HepG2 (cell line): ENCODE measurements around the gene EMILIN3. TPM values are rescaled to one million over a fixed set of nuclear protein-coding genes. Genes with fewer than 3 reads are reported as not detected.

Source experiments
- JDP2 ChIP-seq: sonication (generic); formaldehyde crosslinking; IDR thresholded peaks from 2 replicates; pipeline ENCODE4 v1.8.1; 2022; ENCODE audit warnings: missing genetic modification reagents, borderline replicate concordance
- KLF13 ChIP-seq: sonication (generic); formaldehyde crosslinking; IDR thresholded peaks from 2 replicates; pipeline ENCODE4 v1.4.0; 2020; ENCODE audit warnings: mild to moderate bottlenecking, missing genetic modification reagents
- PRMT3 ChIP-seq: sonication (generic); formaldehyde crosslinking; IDR thresholded peaks from 2 replicates; pipeline ENCODE4 v1.8.1; 2022; ENCODE audit warnings: low read depth, mild to moderate bottlenecking, moderate library complexity, missing genetic modification reagents, borderline replicate concordance
- RBFOX2 ChIP-seq: fragments of 200-400 bp; formaldehyde crosslinking; IDR thresholded peaks from 2 replicates; pipeline ENCODE4 v1.6.1; 2017; ENCODE audit warnings: low read depth, mild to moderate bottlenecking, low read length
- ZMYM3 ChIP-seq: sonication (generic); formaldehyde crosslinking; IDR thresholded peaks from 2 replicates; pipeline ENCODE4 v1.5.1; 2020; ENCODE audit warnings: mild to moderate bottlenecking, missing genetic modification reagents
- ZNF362 ChIP-seq: sonication (generic); formaldehyde crosslinking; IDR thresholded peaks from 2 replicates; pipeline ENCODE4 v1.4.0; 2020; ENCODE audit warnings: missing genetic modification reagents, mild to moderate bottlenecking, borderline replicate concordance
- ZNF589 ChIP-seq: sonication (generic); formaldehyde crosslinking; conservative IDR thresholded peaks from 2 replicates; pipeline ENCODE4 v1.8.0; 2022; ENCODE audit warnings: mild to moderate bottlenecking, moderate library complexity, missing genetic modification reagents
- ZNF7 ChIP-seq: IDR thresholded peaks from 2 replicates; pipeline ENCODE4 v1.6.1; 2016; ENCODE audit warnings: missing biosample characterization, missing genetic modification reagents
- ZNF879 ChIP-seq: sonication (generic); formaldehyde crosslinking; IDR thresholded peaks from 2 replicates; pipeline ENCODE4 v1.8.1; 2023; ENCODE audit warnings: missing genetic modification reagents
- polyA plus RNA-seq, 8 experiments: library from polyadenylated mRNA; depleted of rRNA in 3 of 8; stranded (reverse) in 7 of 8; unstranded in 1 of 8; fragments of >200 nt; fragmentation: Illumina TruSeq in 4 of 8; extraction: Trizol in 4 of 8; gene quantifications; 2 replicates each; pipeline versions ENCODE4 v1.2.1 to v1.2.3, GENCODE V29; 2011 to 2016; ENCODE audit warnings: low read depth in 4 of 8, missing spikeins in 1 of 8, mixed read lengths in 1 of 8; ENCODE audit not compliant: insufficient read depth in 1 of 8
- total RNA-seq, 5 experiments: library from RNA; depleted of rRNA; stranded (reverse); fragments of >200 nt; fragmentation: Illumina TruSeq; extraction: Trizol; gene quantifications; 2 replicates each; pipeline ENCODE4 v1.2.3, GENCODE V29; 2016; ENCODE audit warnings: low read depth in 1 of 5
- TF ChIP-seq, protein P1 (sequence below): sonication (generic); formaldehyde crosslinking; IDR thresholded peaks from 2 replicates; pipeline ENCODE4 v1.5.0; 2020; ENCODE audit warnings: mild to moderate bottlenecking, missing genetic modification reagents
- TF ChIP-seq, protein P2 (sequence below): sonication (generic); formaldehyde crosslinking; conservative IDR thresholded peaks from 2 replicates; pipeline ENCODE4 v1.8.0; 2022; ENCODE audit warnings: low read depth, missing genetic modification reagents
- TF ChIP-seq, protein P3 (sequence below): sonication (generic); formaldehyde crosslinking; IDR thresholded peaks from 2 replicates; pipeline ENCODE4 v1.8.0; 2022; ENCODE audit warnings: missing genetic modification reagents, mild to moderate bottlenecking, borderline replicate concordance
- TF ChIP-seq, protein P4 (sequence below): sonication (generic); formaldehyde crosslinking; IDR thresholded peaks from one replicate; pipeline ENCODE4 v1.5.1; 2020; ENCODE audit warnings: mild to moderate bottlenecking, missing genetic modification reagents; ENCODE audit errors: not compliant biosample characterization

EMILIN3 gene
- total and polyA plus RNA-seq, 2 of the 13 experiments (the other 11 are each of a cell fraction or from before 2014, with no cell fraction given) = 0.25 to 0.29 TPM

DNA sequence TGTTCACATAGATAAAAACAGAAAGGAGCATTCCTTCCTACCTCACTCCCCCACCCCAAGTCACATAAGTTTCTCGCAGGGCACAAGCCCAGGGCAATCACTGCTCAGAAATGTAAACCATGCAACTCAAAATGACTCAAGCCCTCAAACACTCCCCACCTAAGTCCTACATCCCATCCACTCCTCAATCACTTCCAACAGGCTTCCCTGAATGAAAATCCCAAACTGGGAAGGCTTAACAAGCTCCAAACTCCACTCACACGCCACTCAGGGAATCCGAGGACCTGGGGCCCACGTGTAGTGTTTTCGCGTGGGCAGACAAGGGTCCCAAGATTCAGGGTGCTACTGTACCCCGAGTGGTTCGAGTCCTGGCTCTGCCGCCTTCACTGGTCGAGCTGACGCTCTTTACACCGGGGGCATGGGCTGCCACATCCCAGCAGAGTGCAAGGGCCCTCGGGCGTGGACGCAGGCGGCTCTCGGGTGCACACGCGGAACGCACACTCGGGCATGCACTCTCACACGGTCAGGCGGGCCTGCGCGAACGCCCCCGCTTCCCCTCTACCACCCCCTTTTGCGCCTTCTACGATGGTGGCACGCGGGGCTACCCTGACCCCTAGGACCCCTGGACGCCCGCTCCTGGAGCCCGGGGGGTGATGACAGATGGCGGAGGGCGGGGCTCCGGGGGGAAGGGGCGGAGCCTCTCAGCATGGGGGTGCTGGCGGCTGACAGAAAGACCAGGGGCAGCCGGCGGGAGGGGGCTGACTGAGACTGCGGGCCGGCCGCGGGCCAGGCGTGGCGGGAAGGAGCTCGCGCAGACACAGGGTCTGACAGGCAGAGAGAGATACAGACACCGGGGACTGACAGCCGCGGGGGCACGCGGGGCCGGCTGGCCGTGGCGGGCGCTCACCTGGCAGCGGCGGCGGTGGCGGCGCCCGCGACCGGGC is 49.7 kb downstream of the EMILIN3 start (continued):
- TF ChIP-seq, protein P1, sequence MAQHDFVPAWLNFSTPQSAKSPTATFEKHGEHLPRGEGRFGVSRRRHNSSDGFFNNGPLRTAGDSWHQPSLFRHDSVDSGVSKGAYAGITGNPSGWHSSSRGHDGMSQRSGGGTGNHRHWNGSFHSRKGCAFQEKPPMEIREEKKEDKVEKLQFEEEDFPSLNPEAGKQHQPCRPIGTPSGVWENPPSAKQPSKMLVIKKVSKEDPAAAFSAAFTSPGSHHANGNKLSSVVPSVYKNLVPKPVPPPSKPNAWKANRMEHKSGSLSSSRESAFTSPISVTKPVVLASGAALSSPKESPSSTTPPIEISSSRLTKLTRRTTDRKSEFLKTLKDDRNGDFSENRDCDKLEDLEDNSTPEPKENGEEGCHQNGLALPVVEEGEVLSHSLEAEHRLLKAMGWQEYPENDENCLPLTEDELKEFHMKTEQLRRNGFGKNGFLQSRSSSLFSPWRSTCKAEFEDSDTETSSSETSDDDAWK (CRISPR knock-in tag) = no peak
- TF ChIP-seq ZNF589 (CRISPR knock-in tag) (0 out of 2 replicates have a peak, but pooled peaks have one; percentile 62), RBFOX2 (peak; percentile 61), ZNF7 (CRISPR knock-in tag) (0 out of 2 replicates have a peak, but pooled peaks have one; percentile 5), ZMYM3 (peak; percentile 78), PRMT3 (CRISPR knock-in tag) (no peak), ZNF362 (peak; percentile 40; the same call in 1 of the 2 replicates), ZNF879 (CRISPR knock-in tag) (no peak), JDP2 (CRISPR knock-in tag) (no peak; the same call in 1 of the 2 replicates), KLF13 (CRISPR knock-in tag) (no peak)
- TF ChIP-seq, protein P2, sequence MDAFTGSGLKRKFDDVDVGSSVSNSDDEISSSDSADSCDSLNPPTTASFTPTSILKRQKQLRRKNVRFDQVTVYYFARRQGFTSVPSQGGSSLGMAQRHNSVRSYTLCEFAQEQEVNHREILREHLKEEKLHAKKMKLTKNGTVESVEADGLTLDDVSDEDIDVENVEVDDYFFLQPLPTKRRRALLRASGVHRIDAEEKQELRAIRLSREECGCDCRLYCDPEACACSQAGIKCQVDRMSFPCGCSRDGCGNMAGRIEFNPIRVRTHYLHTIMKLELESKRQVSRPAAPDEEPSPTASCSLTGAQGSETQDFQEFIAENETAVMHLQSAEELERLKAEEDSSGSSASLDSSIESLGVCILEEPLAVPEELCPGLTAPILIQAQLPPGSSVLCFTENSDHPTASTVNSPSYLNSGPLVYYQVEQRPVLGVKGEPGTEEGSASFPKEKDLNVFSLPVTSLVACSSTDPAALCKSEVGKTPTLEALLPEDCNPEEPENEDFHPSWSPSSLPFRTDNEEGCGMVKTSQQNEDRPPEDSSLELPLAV = no peak
- TF ChIP-seq, protein P3, sequence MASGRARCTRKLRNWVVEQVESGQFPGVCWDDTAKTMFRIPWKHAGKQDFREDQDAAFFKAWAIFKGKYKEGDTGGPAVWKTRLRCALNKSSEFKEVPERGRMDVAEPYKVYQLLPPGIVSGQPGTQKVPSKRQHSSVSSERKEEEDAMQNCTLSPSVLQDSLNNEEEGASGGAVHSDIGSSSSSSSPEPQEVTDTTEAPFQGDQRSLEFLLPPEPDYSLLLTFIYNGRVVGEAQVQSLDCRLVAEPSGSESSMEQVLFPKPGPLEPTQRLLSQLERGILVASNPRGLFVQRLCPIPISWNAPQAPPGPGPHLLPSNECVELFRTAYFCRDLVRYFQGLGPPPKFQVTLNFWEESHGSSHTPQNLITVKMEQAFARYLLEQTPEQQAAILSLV (CRISPR knock-in tag) = peak; percentile 92
- TF ChIP-seq, protein P4, sequence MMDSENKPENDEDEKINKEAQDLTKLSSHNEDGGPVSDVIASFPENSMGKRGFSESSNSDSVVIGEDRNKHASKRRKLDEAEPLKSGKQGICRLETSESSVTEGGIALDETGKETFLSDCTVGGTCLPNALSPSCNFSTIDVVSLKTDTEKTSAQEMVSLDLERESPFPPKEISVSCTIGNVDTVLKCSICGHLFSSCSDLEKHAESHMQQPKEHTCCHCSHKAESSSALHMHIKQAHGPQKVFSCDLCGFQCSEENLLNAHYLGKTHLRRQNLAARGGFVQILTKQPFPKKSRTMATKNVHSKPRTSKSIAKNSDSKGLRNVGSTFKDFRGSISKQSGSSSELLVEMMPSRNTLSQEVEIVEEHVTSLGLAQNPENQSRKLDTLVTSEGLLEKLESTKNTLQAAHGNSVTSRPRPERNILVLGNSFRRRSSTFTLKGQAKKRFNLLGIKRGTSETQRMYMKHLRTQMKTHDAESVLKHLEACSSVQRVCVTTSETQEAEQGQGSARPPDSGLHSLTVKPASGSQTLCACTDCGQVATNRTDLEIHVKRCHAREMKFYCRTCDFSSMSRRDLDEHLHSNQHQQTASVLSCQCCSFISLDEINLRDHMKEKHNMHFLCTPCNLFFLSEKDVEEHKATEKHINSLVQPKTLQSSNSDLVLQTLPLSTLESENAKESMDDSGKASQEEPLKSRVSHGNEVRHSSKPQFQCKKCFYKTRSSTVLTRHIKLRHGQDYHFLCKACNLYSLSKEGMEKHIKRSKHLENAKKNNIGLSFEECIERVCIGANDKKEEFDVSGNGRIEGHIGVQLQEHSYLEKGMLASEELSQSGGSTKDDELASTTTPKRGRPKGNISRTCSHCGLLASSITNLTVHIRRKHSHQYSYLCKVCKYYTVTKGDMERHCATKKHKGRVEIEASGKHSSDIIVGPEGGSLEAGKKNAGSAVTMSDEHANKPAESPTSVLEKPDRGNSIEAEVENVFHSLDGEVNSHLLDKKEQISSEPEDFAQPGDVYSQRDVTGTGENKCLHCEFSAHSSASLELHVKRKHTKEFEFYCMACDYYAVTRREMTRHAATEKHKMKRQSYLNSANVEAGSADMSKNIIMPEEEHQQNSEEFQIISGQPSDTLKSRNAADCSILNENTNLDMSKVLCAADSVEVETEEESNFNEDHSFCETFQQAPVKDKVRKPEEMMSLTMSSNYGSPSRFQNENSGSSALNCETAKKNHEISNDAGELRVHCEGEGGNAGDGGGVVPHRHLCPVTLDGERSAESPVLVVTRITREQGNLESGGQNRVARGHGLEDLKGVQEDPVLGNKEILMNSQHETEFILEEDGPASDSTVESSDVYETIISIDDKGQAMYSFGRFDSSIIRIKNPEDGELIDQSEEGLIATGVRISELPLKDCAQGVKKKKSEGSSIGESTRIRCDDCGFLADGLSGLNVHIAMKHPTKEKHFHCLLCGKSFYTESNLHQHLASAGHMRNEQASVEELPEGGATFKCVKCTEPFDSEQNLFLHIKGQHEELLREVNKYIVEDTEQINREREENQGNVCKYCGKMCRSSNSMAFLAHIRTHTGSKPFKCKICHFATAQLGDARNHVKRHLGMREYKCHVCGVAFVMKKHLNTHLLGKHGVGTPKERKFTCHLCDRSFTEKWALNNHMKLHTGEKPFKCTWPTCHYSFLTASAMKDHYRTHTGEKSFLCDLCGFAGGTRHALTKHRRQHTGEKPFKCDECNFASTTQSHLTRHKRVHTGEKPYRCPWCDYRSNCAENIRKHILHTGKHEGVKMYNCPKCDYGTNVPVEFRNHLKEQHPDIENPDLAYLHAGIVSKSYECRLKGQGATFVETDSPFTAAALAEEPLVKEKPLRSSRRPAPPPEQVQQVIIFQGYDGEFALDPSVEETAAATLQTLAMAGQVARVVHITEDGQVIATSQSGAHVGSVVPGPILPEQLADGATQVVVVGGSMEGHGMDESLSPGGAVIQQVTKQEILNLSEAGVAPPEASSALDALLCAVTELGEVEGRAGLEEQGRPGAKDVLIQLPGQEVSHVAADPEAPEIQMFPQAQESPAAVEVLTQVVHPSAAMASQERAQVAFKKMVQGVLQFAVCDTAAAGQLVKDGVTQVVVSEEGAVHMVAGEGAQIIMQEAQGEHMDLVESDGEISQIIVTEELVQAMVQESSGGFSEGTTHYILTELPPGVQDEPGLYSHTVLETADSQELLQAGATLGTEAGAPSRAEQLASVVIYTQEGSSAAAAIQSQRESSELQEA (CRISPR knock-in tag) = peak; percentile 82
